OCI-LY3 (cell line): ENCODE data around the gene SNX2.

ENCODE experiments used
- EZH2phosphoT487 ChIP-seq: fragments of 200-600 bp; shearing (Covaris generic); IDR thresholded peaks from 2 replicates; pipeline ENCODE4 v1.6.1; 2018; ENCODE audit warnings: antibody characterized with exemption, mixed run types, low read depth
- TF ChIP-seq, protein P1 (sequence below): fragments of 200-600, 300-600 bp; sonication (generic); IDR thresholded peaks from 2 replicates; pipeline ENCODE4 v1.5.1; 2014; ENCODE audit warnings: antibody characterized with exemption, low read length, low read depth

DNA sequence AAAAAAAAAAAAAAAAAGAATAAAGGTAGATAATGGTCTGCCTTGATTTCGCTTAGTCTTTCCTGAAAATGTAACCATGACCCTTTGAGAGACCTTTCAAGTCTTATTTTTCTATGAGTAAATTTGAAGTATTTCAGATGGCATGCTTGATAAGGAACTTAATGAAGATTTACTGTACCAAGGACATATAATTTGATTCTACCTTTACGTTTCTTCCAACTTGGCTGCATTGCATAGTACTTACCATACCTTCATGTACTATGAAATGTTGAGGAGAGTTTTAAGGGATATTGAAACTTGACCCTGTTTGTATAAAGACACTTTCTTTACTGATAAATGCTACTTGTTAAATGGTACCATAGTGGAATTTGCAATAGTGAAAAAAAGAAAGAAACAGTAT lies 35.5 kb downstream of the SNX2 start:
- TF ChIP-seq, protein P1, sequence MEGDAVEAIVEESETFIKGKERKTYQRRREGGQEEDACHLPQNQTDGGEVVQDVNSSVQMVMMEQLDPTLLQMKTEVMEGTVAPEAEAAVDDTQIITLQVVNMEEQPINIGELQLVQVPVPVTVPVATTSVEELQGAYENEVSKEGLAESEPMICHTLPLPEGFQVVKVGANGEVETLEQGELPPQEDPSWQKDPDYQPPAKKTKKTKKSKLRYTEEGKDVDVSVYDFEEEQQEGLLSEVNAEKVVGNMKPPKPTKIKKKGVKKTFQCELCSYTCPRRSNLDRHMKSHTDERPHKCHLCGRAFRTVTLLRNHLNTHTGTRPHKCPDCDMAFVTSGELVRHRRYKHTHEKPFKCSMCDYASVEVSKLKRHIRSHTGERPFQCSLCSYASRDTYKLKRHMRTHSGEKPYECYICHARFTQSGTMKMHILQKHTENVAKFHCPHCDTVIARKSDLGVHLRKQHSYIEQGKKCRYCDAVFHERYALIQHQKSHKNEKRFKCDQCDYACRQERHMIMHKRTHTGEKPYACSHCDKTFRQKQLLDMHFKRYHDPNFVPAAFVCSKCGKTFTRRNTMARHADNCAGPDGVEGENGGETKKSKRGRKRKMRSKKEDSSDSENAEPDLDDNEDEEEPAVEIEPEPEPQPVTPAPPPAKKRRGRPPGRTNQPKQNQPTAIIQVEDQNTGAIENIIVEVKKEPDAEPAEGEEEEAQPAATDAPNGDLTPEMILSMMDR, result no peak
- no peak for TF ChIP-seq EZH2phosphoT487
